ENCODE measurements around the gene ALG14.

The ALG14 gene

GRCh38 chr1:94961582-94961981 lies 111.2 kb downstream of the ALG14 start:
- H3K9ac ChIP-seq (ENCODE audit: low read length), result no peak overlapping the region
- no peak overlapping the region for H3K4me3 ChIP-seq (ENCODE audit: insufficient read depth, low read length, poor library complexity, severe bottlenecking)
- H3K4me2 ChIP-seq (ENCODE audit: low read depth, low read length, poor library complexity, severe bottlenecking), result no peak overlapping the region
- no peaks in the 10 kb centered on the region for H3K9me2 ChIP-seq (replicated peaks; ENCODE audit: insufficient read depth, low read length)
- H3K27ac ChIP-seq (ENCODE audit: low read depth, low read length), result no peak overlapping the region
- H3F3A ChIP-seq (ENCODE audit: insufficient read depth), result no peaks in the 10 kb centered on the region
- TF ChIP-seq EZH2phosphoT487 (conservative IDR thresholded peaks at IDR 0.05; ENCODE audit: low read length) (no peak), CTCF (IDR thresholded peaks at IDR 0.05; ENCODE audit: insufficient read depth, low read length, poor library complexity, severe bottlenecking) (no peak)
- no peaks in the 10 kb centered on the region for H3K9me3 ChIP-seq (ENCODE audit: insufficient read depth, low read length)
- no peaks in the 10 kb centered on the region for H4K20me1 ChIP-seq (ENCODE audit: low read depth, low read length)
- H3K36me3 ChIP-seq (ENCODE audit: low read length), result no peaks in the 10 kb centered on the region
- no peaks in the 10 kb centered on the region for H3K79me2 ChIP-seq (ENCODE audit: insufficient read depth, low read length)
- H2AFZ ChIP-seq (ENCODE audit: low read depth, low read length, severe bottlenecking), result peak overlapping the region; percentile 38
- no peaks in the 10 kb centered on the region for H3K27me3 ChIP-seq (ENCODE audit: low read length)

- H3K27me3 ChIP-seq (ENCODE audit: low read length), result no peaks in the 10 kb centered on the region
- no peaks in the 10 kb centered on the region for H3F3A ChIP-seq (ENCODE audit: insufficient read depth)
- TF ChIP-seq CTCF (IDR thresholded peaks at IDR 0.05; ENCODE audit: insufficient read depth, low read length, poor library complexity, severe bottlenecking), result no peak
- no peak for TF ChIP-seq EZH2phosphoT487 (conservative IDR thresholded peaks at IDR 0.05; ENCODE audit: low read length)
- H3K4me3 ChIP-seq (ENCODE audit: insufficient read depth, low read length, poor library complexity, severe bottlenecking), result no peak overlapping the region
- H3K9me2 ChIP-seq (replicated peaks; ENCODE audit: insufficient read depth, low read length), result no peaks in the 10 kb centered on the region
- H3K79me2 ChIP-seq (ENCODE audit: insufficient read depth, low read length), result no peaks in the 10 kb centered on the region
- no peaks in the 10 kb centered on the region for H3K9me3 ChIP-seq (ENCODE audit: insufficient read depth, low read length)
- H3K4me2 ChIP-seq (ENCODE audit: low read depth, low read length, poor library complexity, severe bottlenecking), result no peak overlapping the region
- no peaks in the 10 kb centered on the region for H3K36me3 ChIP-seq (ENCODE audit: low read length)
- no peaks in the 10 kb centered on the region for H4K20me1 ChIP-seq (ENCODE audit: low read depth, low read length)
- no peak overlapping the region for H2AFZ ChIP-seq (ENCODE audit: low read depth, low read length, severe bottlenecking)
- no peak overlapping the region for H3K27ac ChIP-seq (ENCODE audit: low read depth, low read length)
- no peak overlapping the region for H3K9ac ChIP-seq (ENCODE audit: low read length)
These were observed 114.7 kb downstream of the ALG14 start for GRCh38 chr1:94958081-94958480.

- no peak overlapping the region for H3K4me2 ChIP-seq (ENCODE audit: low read depth, low read length, poor library complexity, severe bottlenecking)
These were observed 116.8 kb downstream of the ALG14 start for GRCh38 chr1:94955767-94956632.

More at GRCh38 chr1:94955767-94956632, 116.8 kb downstream of the ALG14 start:
- H3K4me3 ChIP-seq (ENCODE audit: insufficient read depth, low read length, poor library complexity, severe bottlenecking), result no peak overlapping the region
- TF ChIP-seq EZH2phosphoT487 (conservative IDR thresholded peaks at IDR 0.05; ENCODE audit: low read length) (no peak), CTCF (IDR thresholded peaks at IDR 0.05; ENCODE audit: insufficient read depth, low read length, poor library complexity, severe bottlenecking) (no peak)
- no peaks in the 10 kb centered on the region for H3K9me2 ChIP-seq (replicated peaks; ENCODE audit: insufficient read depth, low read length)
- H3K9me3 ChIP-seq (ENCODE audit: insufficient read depth, low read length), result no peaks in the 10 kb centered on the region
- H3K27me3 ChIP-seq (ENCODE audit: low read length), result no peaks in the 10 kb centered on the region
- no peaks in the 10 kb centered on the region for H3F3A ChIP-seq (ENCODE audit: insufficient read depth)
- H3K27ac ChIP-seq (ENCODE audit: low read depth, low read length), result no peak overlapping the region
- no peaks in the 10 kb centered on the region for H3K36me3 ChIP-seq (ENCODE audit: low read length)
- H4K20me1 ChIP-seq (ENCODE audit: low read depth, low read length), result no peaks in the 10 kb centered on the region
- H3K9ac ChIP-seq (ENCODE audit: low read length), result no peak overlapping the region
- no peak overlapping the region for H2AFZ ChIP-seq (ENCODE audit: low read depth, low read length, severe bottlenecking)
- no peaks in the 10 kb centered on the region for H3K79me2 ChIP-seq (ENCODE audit: insufficient read depth, low read length)
